Esophagus muscularis mucosa (tissue), 4 donors: ENCODE measurements around the gene MMP26.

ENCODE experiments used
- EP300 ChIP-seq: sonication (generic); formaldehyde crosslinking; IDR thresholded peaks from one replicate; pipeline ENCODE4 v1.6.1; 2017; ENCODE audit warnings: antibody characterized with exemption
- POLR2A ChIP-seq: fragments of 450-650 bp; IDR thresholded peaks from one replicate; pipeline ENCODE4 v1.6.1; 2017; ENCODE audit warnings: antibody characterized with exemption, moderate library complexity, mild to moderate bottlenecking, low read depth
- POLR2AphosphoS5 ChIP-seq, 2 donors: sonication (generic); formaldehyde crosslinking; IDR thresholded peaks; one replicate each; pipeline ENCODE4 v1.6.1; 2017; ENCODE audit warnings: antibody characterized with exemption in 2 of 2
- TF ChIP-seq, protein P1 (sequence below), 3 experiments: fragments of 200-600 bp in 2 of 3; fragments of 450-650 bp in 1 of 3; sonication (generic) in 2 of 3; IDR thresholded peaks; one replicate each; pipeline ENCODE4 v1.5.1; 2017 to 2019; ENCODE audit warnings: antibody characterized with exemption in 3 of 3, mild to moderate bottlenecking in 2 of 3, moderate library complexity in 1 of 3

DNA sequence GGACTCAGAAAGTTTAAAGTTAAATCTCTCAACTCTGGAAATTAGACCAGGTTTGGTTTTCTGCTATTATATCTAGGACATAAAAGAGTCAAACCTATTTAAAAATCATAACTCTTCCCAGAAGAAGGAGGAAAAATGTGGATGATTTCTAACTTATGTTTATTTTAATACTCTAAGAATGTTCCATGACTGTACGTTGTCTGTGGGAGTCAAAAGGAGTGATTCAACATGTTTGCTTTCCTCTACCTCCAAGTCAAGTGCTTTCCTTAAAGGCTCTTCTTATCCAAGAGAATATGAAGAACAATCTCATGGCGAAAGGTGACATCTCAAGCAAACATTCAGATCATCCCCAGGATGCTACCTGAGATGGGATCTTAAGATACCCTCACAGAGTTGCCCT, 39.2 kb upstream of the MMP26 start:
- TF ChIP-seq POLR2A (no peak), POLR2AphosphoS5 (IDR thresholded peaks at IDR 0.05) (no peak), EP300 (no peak)
- TF ChIP-seq, protein P1, sequence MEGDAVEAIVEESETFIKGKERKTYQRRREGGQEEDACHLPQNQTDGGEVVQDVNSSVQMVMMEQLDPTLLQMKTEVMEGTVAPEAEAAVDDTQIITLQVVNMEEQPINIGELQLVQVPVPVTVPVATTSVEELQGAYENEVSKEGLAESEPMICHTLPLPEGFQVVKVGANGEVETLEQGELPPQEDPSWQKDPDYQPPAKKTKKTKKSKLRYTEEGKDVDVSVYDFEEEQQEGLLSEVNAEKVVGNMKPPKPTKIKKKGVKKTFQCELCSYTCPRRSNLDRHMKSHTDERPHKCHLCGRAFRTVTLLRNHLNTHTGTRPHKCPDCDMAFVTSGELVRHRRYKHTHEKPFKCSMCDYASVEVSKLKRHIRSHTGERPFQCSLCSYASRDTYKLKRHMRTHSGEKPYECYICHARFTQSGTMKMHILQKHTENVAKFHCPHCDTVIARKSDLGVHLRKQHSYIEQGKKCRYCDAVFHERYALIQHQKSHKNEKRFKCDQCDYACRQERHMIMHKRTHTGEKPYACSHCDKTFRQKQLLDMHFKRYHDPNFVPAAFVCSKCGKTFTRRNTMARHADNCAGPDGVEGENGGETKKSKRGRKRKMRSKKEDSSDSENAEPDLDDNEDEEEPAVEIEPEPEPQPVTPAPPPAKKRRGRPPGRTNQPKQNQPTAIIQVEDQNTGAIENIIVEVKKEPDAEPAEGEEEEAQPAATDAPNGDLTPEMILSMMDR (IDR thresholded peaks at IDR 0.05), result no peak
